SK-N-MC (cell line): ENCODE data around the gene SPDYE1.
"Not testable (repeated sequence)": the region's sequence is repeated elsewhere in the genome, so short reads cannot be mapped to it uniquely, and the experiment has no call there.

Experiments used
- EZH2 ChIP-seq: fragments of 200-600 bp; sonication (generic); IDR thresholded peaks from one replicate; pipeline ENCODE4 v1.6.1; 2017; ENCODE audit warnings: antibody characterized with exemption
- POLR2AphosphoS5 ChIP-seq: IDR thresholded peaks from 2 replicates; pipeline ENCODE4 v1.6.1; 2012; ENCODE audit warnings: mild to moderate bottlenecking, low read depth, low read length, borderline replicate concordance

- TF ChIP-seq EZH2, POLR2AphosphoS5: not testable (repeated sequence)
Observed at GRCh38 chr7:43982848-43983247, 14.8 kb upstream of the SPDYE1 start.
